ENCODE results near the gene LAPTM5. TPM values are rescaled to one million over a fixed set of nuclear protein-coding genes. Genes with fewer than 3 reads are reported as not detected.

LAPTM5 gene
- total and polyA plus RNA-seq, 2 donors (not counting 3 experiments of a cell fraction or from before 2014, with no cell fraction given): 83.4 to 95.2 TPM

- Histone ChIP-seq H4K20me1 (replicated peaks; ENCODE audit: control insufficient read depth, extremely low read depth, insufficient read depth, low read length) (no peaks in the 10 kb centered on the region), H3K4me2 (ENCODE audit: insufficient read depth, low read length) (no peak overlapping the region), H2AFZ (ENCODE audit: low read depth, low read length) (no peak overlapping the region), H3K4me3 (replicated peaks in 1 of 3; ENCODE audit: insufficient read depth in 1 of 3, low read depth in 1 of 3, low read length in 3 of 3) (no peak overlapping the region), H3K27ac (ENCODE audit: insufficient read depth, low read depth, low read length) (no peak overlapping the region), H3K9me3 (replicated peaks; ENCODE audit: control insufficient read depth, insufficient read depth, low read length) (no peaks in the 10 kb centered on the region), H3K36me3 (ENCODE audit: control insufficient read depth in 2 of 2, extremely low read depth in 1 of 2, insufficient read depth in 2 of 2, low read length in 2 of 2) (no peaks in the 10 kb centered on the region), H3K9ac (replicated peaks; ENCODE audit: extremely low read depth, insufficient read depth, low read length) (no peak overlapping the region), H3K4me1 (ENCODE audit: control insufficient read depth, extremely low read depth, insufficient read depth, low read length) (no peaks in the 10 kb centered on the region), H3K9me1 (replicated peaks; ENCODE audit: control insufficient read depth, extremely low read depth, insufficient read depth, low read length) (no peaks in the 10 kb centered on the region), H3K27me3 (ENCODE audit: control insufficient read depth in 2 of 2, insufficient read depth in 2 of 2, low read length in 2 of 2) (peaks cover 0 to 3% of the 10 kb centered on the region in 2 experiments), H3K79me2 (ENCODE audit: control insufficient read depth, insufficient read depth, low read length) (no peaks in the 10 kb centered on the region)
- CTCF ChIA-PET: no interaction called here
- no peak for TF ChIP-seq FOS (IDR thresholded peaks at IDR 0.05; ENCODE audit: borderline replicate concordance, insufficient read depth, low read length)
- no peak for TF ChIP-seq MAX (IDR thresholded peaks at IDR 0.05; ENCODE audit: insufficient read depth, insufficient read length)
- TF ChIP-seq GATA2 (IDR thresholded peaks at IDR 0.05; ENCODE audit: insufficient read depth, insufficient read length, low read depth, low read length): no peak
- TF ChIP-seq CTCF (IDR thresholded peaks at IDR 0.05; ENCODE audit: extremely low read depth in 1 of 2, insufficient read depth in 1 of 2, low read depth in 1 of 2, low read length in 2 of 2): no peak
- no peak for TF ChIP-seq JUN (IDR thresholded peaks at IDR 0.05; ENCODE audit: borderline replicate concordance, insufficient read depth, insufficient read length, low read depth)
- no peak for TF ChIP-seq MYC (IDR thresholded peaks at IDR 0.05; ENCODE audit: low read depth, low read length)
- no peak for TF ChIP-seq EZH2 (IDR thresholded peaks at IDR 0.05; ENCODE audit: borderline replicate concordance, low read depth, low read length, severe bottlenecking)
- no peak for TF ChIP-seq POLR2A (IDR thresholded peaks at IDR 0.05; ENCODE audit: low read depth, low read length)
- TF ChIP-seq POLR2AphosphoS5 (IDR thresholded peaks at IDR 0.05; ENCODE audit: insufficient read depth, low read depth, low read length): no peak
- FAIRE-seq (no peak), DNase-seq (ENCODE audit: low read depth, low spot score) (no peak)
- dilution Hi-C loops (cut with MboI; ENCODE audit: extremely low pct_ligation_motif_present, low sequenced_read_pairs): no loop called here
- POLR2A ChIA-PET: no interaction called here
- BruUV-seq (replicated peaks): no TSS peak
- intact Hi-C loops (cut with micrococcal nuclease): no loop called here
These were observed 51.9 kb downstream of the LAPTM5 start for GRCh38 chr1:30705698-30706097.
